NT2/D1 (cell line): ENCODE measurements around the gene LILRB5.

Source experiments
- SUZ12 ChIP-seq: IDR thresholded peaks from 2 replicates; pipeline ENCODE4 v1.6.1; 2011; ENCODE audit not compliant: insufficient read length, insufficient read depth; ENCODE audit errors: extremely low read depth
- YY1 ChIP-seq: IDR thresholded peaks from 2 replicates; pipeline ENCODE4 v1.6.1; 2011; ENCODE audit not compliant: insufficient read length, insufficient read depth
- ZNF274 ChIP-seq: IDR thresholded peaks from 2 replicates; pipeline ENCODE4 v1.6.1; 2011; ENCODE audit warnings: mild to moderate bottlenecking, low read depth, low read length

DNA sequence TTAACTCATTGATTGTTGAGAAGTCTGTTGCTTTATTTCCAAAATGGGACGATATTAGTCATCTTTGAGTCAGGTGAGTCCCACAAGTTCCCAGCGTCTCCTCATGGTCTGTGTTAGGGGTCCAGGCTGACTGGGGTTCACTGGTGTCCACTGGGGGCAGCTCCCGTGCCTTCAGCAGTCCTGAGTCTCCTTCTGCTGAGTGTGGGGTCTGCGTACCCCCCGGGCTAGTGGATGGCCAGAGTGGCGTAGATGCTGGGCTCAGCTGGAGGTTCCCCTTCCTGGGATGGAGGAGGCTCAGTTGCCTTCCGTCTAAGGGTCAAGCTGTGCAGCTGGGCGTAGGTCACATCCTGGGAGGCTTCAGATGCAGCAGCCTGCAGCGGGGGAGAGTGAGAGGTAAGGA lies 40.2 kb downstream of the LILRB5 start:
- TF ChIP-seq SUZ12 (no peak), YY1 (no peak), ZNF274 (no peak)
